PFSK-1 (cell line): ENCODE measurements around the gene SLC26A4.

Source experiments
- FOXP2 ChIP-seq: optimal IDR thresholded peaks from 2 replicates; pipeline ENCODE3; 2011; ENCODE audit warnings: borderline replicate concordance, control low read depth, inconsistent platforms; ENCODE audit not compliant: insufficient read depth; ENCODE audit errors: extremely low read length, extremely low read depth
- POLR2AphosphoS5 ChIP-seq: IDR thresholded peaks from 2 replicates; pipeline ENCODE4 v1.6.1; 2012; ENCODE audit warnings: low read depth, mild to moderate bottlenecking, control low read depth, low read length, moderate library complexity
- SIN3A ChIP-seq: IDR thresholded peaks from 2 replicates; pipeline ENCODE4 v1.6.1; 2012; ENCODE audit warnings: mild to moderate bottlenecking, low read length, moderate library complexity, borderline replicate concordance; ENCODE audit not compliant: insufficient read depth
- TAF1 ChIP-seq: IDR thresholded peaks from 2 replicates; pipeline ENCODE4 v1.6.1; 2012; ENCODE audit warnings: low read length, control low read depth, borderline replicate concordance; ENCODE audit not compliant: insufficient read depth
- TF ChIP-seq, protein P1 (sequence below), 2 experiments: IDR thresholded peaks; 2 replicates each; pipeline versions ENCODE4 v1.6.1 to v1.8.0; 2011 to 2012; ENCODE audit warnings: low read depth in 2 of 2, low read length in 2 of 2, control low read depth in 1 of 2, inconsistent platforms in 1 of 2, mild to moderate bottlenecking in 1 of 2, moderate library complexity in 1 of 2; ENCODE audit not compliant: insufficient read depth in 1 of 2

SLC26A4 gene

DNA sequence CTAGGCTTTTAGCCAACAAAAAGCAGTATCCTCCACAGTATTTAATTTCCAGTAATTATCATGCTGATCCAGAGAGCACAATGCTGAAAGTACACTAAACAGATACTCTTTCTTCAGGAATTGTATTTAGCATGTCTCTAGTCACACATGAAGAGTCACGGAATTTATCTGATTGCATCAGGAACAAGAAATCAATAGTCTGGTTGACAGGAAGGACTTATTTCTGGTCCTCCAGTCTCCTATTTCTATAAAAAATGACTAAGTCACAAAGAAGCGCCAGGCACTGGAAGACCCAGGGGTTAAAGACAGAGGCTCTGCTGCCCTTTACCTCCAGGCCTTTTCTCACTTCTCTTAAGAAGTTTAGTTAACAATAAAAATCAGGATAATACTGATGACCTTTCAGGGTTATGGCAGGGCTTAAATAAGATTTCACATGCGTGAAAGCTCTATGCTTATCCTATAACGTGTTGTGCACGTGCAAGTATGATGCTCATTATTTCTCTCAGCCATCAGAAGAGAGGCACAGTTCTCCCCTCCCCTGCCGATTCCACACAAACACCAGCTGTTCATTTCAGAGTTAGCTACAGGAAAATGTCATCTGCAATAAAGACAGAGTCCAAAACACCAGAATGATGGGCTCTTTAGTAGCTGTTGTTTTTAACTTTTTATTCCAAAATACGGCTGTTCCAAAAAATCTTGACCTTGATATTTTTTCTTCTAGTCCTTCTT is 36.9 kb downstream of the SLC26A4 start:
- no peak for TF ChIP-seq SIN3A
- no peak for TF ChIP-seq TAF1
- no peak for TF ChIP-seq POLR2AphosphoS5
- TF ChIP-seq, protein P1, sequence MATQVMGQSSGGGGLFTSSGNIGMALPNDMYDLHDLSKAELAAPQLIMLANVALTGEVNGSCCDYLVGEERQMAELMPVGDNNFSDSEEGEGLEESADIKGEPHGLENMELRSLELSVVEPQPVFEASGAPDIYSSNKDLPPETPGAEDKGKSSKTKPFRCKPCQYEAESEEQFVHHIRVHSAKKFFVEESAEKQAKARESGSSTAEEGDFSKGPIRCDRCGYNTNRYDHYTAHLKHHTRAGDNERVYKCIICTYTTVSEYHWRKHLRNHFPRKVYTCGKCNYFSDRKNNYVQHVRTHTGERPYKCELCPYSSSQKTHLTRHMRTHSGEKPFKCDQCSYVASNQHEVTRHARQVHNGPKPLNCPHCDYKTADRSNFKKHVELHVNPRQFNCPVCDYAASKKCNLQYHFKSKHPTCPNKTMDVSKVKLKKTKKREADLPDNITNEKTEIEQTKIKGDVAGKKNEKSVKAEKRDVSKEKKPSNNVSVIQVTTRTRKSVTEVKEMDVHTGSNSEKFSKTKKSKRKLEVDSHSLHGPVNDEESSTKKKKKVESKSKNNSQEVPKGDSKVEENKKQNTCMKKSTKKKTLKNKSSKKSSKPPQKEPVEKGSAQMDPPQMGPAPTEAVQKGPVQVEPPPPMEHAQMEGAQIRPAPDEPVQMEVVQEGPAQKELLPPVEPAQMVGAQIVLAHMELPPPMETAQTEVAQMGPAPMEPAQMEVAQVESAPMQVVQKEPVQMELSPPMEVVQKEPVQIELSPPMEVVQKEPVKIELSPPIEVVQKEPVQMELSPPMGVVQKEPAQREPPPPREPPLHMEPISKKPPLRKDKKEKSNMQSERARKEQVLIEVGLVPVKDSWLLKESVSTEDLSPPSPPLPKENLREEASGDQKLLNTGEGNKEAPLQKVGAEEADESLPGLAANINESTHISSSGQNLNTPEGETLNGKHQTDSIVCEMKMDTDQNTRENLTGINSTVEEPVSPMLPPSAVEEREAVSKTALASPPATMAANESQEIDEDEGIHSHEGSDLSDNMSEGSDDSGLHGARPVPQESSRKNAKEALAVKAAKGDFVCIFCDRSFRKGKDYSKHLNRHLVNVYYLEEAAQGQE (IDR thresholded peaks at IDR 0.05; ENCODE audit: insufficient read depth in 1 of 2, low read depth in 2 of 2, low read length in 2 of 2): no peak
- no peak for TF ChIP-seq FOXP2

DNA sequence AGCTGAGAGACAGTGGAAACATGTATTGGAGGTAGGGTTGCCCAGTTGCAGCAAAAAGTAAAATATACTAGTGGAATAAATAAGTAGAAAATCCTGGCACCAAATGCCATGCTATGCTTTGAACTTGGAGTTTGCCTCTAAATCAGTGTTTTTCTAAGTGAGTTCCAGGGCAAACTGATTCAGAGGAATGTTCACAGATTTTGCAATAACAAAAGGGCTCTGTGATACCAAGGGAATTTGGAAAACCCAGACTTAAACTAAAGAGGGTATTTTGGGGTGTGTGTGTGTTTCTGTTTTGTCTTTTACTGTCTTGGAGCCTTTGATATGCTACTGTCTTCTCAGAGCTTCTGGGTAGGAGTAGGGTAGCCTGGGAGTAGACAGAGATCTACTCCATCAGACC is 39.9 kb downstream of the SLC26A4 start:
- TF ChIP-seq SIN3A (no peak), POLR2AphosphoS5 (no peak)

DNA sequence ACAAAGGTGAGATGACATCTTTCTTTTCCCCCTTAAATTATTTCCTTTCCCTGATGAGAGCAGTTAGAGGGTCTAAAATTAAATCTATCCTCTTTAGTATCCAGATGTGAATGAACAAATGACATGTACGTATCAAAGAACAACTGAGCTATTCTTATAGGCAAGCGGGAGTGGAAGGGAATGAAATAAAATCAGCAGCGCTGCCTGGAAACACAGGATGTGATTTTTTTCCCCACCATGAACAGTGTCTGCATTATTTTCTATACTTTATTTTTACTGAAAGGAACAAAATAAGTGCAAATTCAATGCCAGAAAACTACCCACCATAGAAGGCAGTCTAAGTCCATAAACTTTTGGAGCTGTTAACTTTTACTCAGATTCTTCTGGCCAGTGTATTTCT is 40.6 kb downstream of the SLC26A4 start:
- TF ChIP-seq TAF1: no peak
- no peak for TF ChIP-seq SIN3A
- TF ChIP-seq, protein P1 (IDR thresholded peaks at IDR 0.05; ENCODE audit: insufficient read depth in 1 of 2, low read depth in 2 of 2, low read length in 2 of 2): no peak
- no peak for TF ChIP-seq POLR2AphosphoS5
- no peak for TF ChIP-seq FOXP2

DNA sequence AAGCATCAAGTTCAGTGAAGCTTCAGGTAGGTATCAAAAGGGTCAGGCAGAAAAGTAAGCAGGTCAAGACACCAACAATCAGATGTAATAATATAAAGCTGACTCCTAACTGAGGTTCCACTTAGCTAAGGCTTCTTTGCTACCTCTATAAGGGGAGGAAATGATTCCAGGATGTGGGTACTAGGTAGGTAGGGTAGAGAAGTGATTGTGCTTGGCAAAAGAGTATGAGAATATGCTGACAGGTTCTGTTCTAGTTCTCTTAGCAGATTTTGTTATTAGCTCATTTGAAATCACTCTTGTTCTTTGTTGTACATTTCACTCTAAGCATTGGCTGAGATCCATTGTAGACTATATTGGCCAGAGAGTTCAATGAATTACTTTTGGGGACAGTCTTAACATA is 42.6 kb downstream of the SLC26A4 start:
- TF ChIP-seq FOXP2 (no peak), SIN3A (no peak), POLR2AphosphoS5 (no peak), TAF1 (no peak)
- TF ChIP-seq, protein P1 (IDR thresholded peaks at IDR 0.05; ENCODE audit: insufficient read depth in 1 of 2, low read depth in 2 of 2, low read length in 2 of 2): no peak

DNA sequence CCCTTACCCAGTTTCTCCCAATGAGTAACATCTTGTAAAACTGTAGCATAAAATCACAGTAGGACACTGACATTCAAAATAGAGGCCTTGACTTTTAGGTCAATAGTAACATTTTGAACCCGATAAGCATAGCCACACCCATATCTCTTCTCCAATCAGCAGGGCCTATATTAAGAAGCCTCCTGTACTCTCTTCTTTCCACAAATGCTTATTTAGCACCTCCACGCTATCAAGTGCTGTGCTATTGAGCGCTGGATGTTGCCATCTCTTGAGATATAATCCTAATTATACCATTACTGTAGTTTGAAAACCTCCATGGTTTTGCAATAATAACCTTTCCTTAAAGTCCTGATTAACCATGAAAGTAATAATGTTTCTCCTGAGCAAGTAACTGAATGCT is 43.2 kb downstream of the SLC26A4 start:
- TF ChIP-seq POLR2AphosphoS5: no peak
- no peak for TF ChIP-seq TAF1
- no peak for TF ChIP-seq SIN3A
- TF ChIP-seq, protein P1 (IDR thresholded peaks at IDR 0.05; ENCODE audit: insufficient read depth in 1 of 2, low read depth in 2 of 2, low read length in 2 of 2): no peak
